ENCODE measurements around the gene NSF. TPM values are rescaled to one million over a fixed set of nuclear protein-coding genes. Genes with fewer than 3 reads are reported as not detected.
"Not testable (repeated sequence)": the region's sequence is repeated elsewhere in the genome, so short reads cannot be mapped to it uniquely, and the experiment has no call there.

Gene NSF
- total and polyA plus RNA-seq, 2 donors (not counting 1 experiment from before 2014, with no cell fraction given): 65.5 to 66.7 TPM

- not testable (repeated sequence) for H3K9ac ChIP-seq (ENCODE audit: insufficient read depth, low read length); H2AFZ ChIP-seq (ENCODE audit: low read length); H3K27me3 ChIP-seq (ENCODE audit: control insufficient read depth, insufficient read depth, low read length); H3K4me3 ChIP-seq (replicated peaks in 1 of 4; ENCODE audit: control extremely low read depth in 1 of 4, insufficient read depth in 1 of 4, low read depth in 3 of 4, low read length in 4 of 4); H3K27ac ChIP-seq (ENCODE audit: insufficient read depth, low read length); H3K4me2 ChIP-seq (ENCODE audit: extremely low read depth, insufficient read depth, low read length); H3K36me3 ChIP-seq (ENCODE audit: control insufficient read depth, insufficient read depth, low read length); H3K79me2 ChIP-seq (ENCODE audit: control insufficient read depth, insufficient read depth, low read length); DNase-seq (ENCODE audit: low read depth in 2 of 2); H4K20me1 ChIP-seq (ENCODE audit: control insufficient read depth, extremely low read depth, insufficient read depth, low read length); H3K9me3 ChIP-seq (ENCODE audit: control insufficient read depth, insufficient read depth, low read depth, low read length); H3K4me1 ChIP-seq (ENCODE audit: control insufficient read depth, extremely low read depth, insufficient read depth, low read length)
These were observed 34.3 kb downstream of the NSF start for GRCh38 chr17:46624726-46625125.

- not testable (repeated sequence) for H3K4me3 ChIP-seq (replicated peaks in 1 of 4; ENCODE audit: control extremely low read depth in 1 of 4, insufficient read depth in 1 of 4, low read depth in 3 of 4, low read length in 4 of 4); H3K27ac ChIP-seq (ENCODE audit: insufficient read depth, low read length); H3K27me3 ChIP-seq (ENCODE audit: control insufficient read depth, insufficient read depth, low read length); H3K4me2 ChIP-seq (ENCODE audit: extremely low read depth, insufficient read depth, low read length); H3K4me1 ChIP-seq (ENCODE audit: control insufficient read depth, extremely low read depth, insufficient read depth, low read length); DNase-seq (ENCODE audit: low read depth in 2 of 2); H4K20me1 ChIP-seq (ENCODE audit: control insufficient read depth, extremely low read depth, insufficient read depth, low read length); H3K9me3 ChIP-seq (ENCODE audit: control insufficient read depth, insufficient read depth, low read depth, low read length); H3K36me3 ChIP-seq (ENCODE audit: control insufficient read depth, insufficient read depth, low read length); H2AFZ ChIP-seq (ENCODE audit: low read length); H3K9ac ChIP-seq (ENCODE audit: insufficient read depth, low read length); H3K79me2 ChIP-seq (ENCODE audit: control insufficient read depth, insufficient read depth, low read length)
These were observed 37.0 kb downstream of the NSF start for GRCh38 chr17:46627452-46627851.

- H4K20me1 ChIP-seq (ENCODE audit: control insufficient read depth, extremely low read depth, insufficient read depth, low read length); H3K4me3 ChIP-seq (replicated peaks in 1 of 4; ENCODE audit: control extremely low read depth in 1 of 4, insufficient read depth in 1 of 4, low read depth in 3 of 4, low read length in 4 of 4); H3K9ac ChIP-seq (ENCODE audit: insufficient read depth, low read length); H3K27ac ChIP-seq (ENCODE audit: insufficient read depth, low read length); H3K4me2 ChIP-seq (ENCODE audit: extremely low read depth, insufficient read depth, low read length); H3K27me3 ChIP-seq (ENCODE audit: control insufficient read depth, insufficient read depth, low read length); H3K79me2 ChIP-seq (ENCODE audit: control insufficient read depth, insufficient read depth, low read length); DNase-seq (ENCODE audit: low read depth in 2 of 2); H3K9me3 ChIP-seq (ENCODE audit: control insufficient read depth, insufficient read depth, low read depth, low read length); H2AFZ ChIP-seq (ENCODE audit: low read length); H3K36me3 ChIP-seq (ENCODE audit: control insufficient read depth, insufficient read depth, low read length); H3K4me1 ChIP-seq (ENCODE audit: control insufficient read depth, extremely low read depth, insufficient read depth, low read length): not testable (repeated sequence)
These were observed 38.4 kb downstream of the NSF start for GRCh38 chr17:46628753-46629436.

GRCh38 chr17:46632146-46632545 is 41.7 kb downstream of the NSF start:
- not testable (repeated sequence) for DNase-seq (ENCODE audit: low read depth in 2 of 2); H3K4me1 ChIP-seq (ENCODE audit: control insufficient read depth, extremely low read depth, insufficient read depth, low read length); H3K4me2 ChIP-seq (ENCODE audit: extremely low read depth, insufficient read depth, low read length); H3K4me3 ChIP-seq (replicated peaks in 1 of 4; ENCODE audit: control extremely low read depth in 1 of 4, insufficient read depth in 1 of 4, low read depth in 3 of 4, low read length in 4 of 4); H3K79me2 ChIP-seq (ENCODE audit: control insufficient read depth, insufficient read depth, low read length); H3K27ac ChIP-seq (ENCODE audit: insufficient read depth, low read length); H3K9ac ChIP-seq (ENCODE audit: insufficient read depth, low read length); H4K20me1 ChIP-seq (ENCODE audit: control insufficient read depth, extremely low read depth, insufficient read depth, low read length); H3K27me3 ChIP-seq (ENCODE audit: control insufficient read depth, insufficient read depth, low read length); H3K36me3 ChIP-seq (ENCODE audit: control insufficient read depth, insufficient read depth, low read length); H3K9me3 ChIP-seq (ENCODE audit: control insufficient read depth, insufficient read depth, low read depth, low read length); H2AFZ ChIP-seq (ENCODE audit: low read length)

- not testable (repeated sequence) for H2AFZ ChIP-seq (ENCODE audit: low read length); H3K27me3 ChIP-seq (ENCODE audit: control insufficient read depth, insufficient read depth, low read length); H3K9me3 ChIP-seq (ENCODE audit: control insufficient read depth, insufficient read depth, low read depth, low read length); DNase-seq (ENCODE audit: low read depth in 2 of 2); H3K4me2 ChIP-seq (ENCODE audit: extremely low read depth, insufficient read depth, low read length); H3K36me3 ChIP-seq (ENCODE audit: control insufficient read depth, insufficient read depth, low read length); H3K79me2 ChIP-seq (ENCODE audit: control insufficient read depth, insufficient read depth, low read length); H4K20me1 ChIP-seq (ENCODE audit: control insufficient read depth, extremely low read depth, insufficient read depth, low read length); H3K4me1 ChIP-seq (ENCODE audit: control insufficient read depth, extremely low read depth, insufficient read depth, low read length); H3K9ac ChIP-seq (ENCODE audit: insufficient read depth, low read length); H3K4me3 ChIP-seq (replicated peaks in 1 of 4; ENCODE audit: control extremely low read depth in 1 of 4, insufficient read depth in 1 of 4, low read depth in 3 of 4, low read length in 4 of 4); H3K27ac ChIP-seq (ENCODE audit: insufficient read depth, low read length)
These were observed 44.4 kb downstream of the NSF start for GRCh38 chr17:46634844-46635243.

- not testable (repeated sequence) for DNase-seq (ENCODE audit: low read depth in 2 of 2); H3K36me3 ChIP-seq (ENCODE audit: control insufficient read depth, insufficient read depth, low read length); H3K27ac ChIP-seq (ENCODE audit: insufficient read depth, low read length); H2AFZ ChIP-seq (ENCODE audit: low read length); H3K4me2 ChIP-seq (ENCODE audit: extremely low read depth, insufficient read depth, low read length); H3K27me3 ChIP-seq (ENCODE audit: control insufficient read depth, insufficient read depth, low read length); H3K79me2 ChIP-seq (ENCODE audit: control insufficient read depth, insufficient read depth, low read length); H3K4me1 ChIP-seq (ENCODE audit: control insufficient read depth, extremely low read depth, insufficient read depth, low read length); H3K9ac ChIP-seq (ENCODE audit: insufficient read depth, low read length); H4K20me1 ChIP-seq (ENCODE audit: control insufficient read depth, extremely low read depth, insufficient read depth, low read length); H3K9me3 ChIP-seq (ENCODE audit: control insufficient read depth, insufficient read depth, low read depth, low read length); H3K4me3 ChIP-seq (replicated peaks in 1 of 4; ENCODE audit: control extremely low read depth in 1 of 4, insufficient read depth in 1 of 4, low read depth in 3 of 4, low read length in 4 of 4)
These were observed 51.6 kb downstream of the NSF start for GRCh38 chr17:46641861-46642656.
